Mesothelial cell of epicardium (in vitro differentiated cells): ENCODE measurements around the gene TYRO3. TPM values are rescaled to one million over a fixed set of nuclear protein-coding genes. Genes with fewer than 3 reads are reported as not detected.
"Not testable (repeated sequence)": the region's sequence is repeated elsewhere in the genome, so short reads cannot be mapped to it uniquely, and the experiment has no call there.

ENCODE experiments used
- DNase-seq, 2 experiments: peaks; one replicate each; pipeline ENCODE4 v3.0.0; 2021; ENCODE audit warnings: low spot score in 2 of 2; ENCODE audit not compliant: unreplicated experiment in 2 of 2
- H3K27ac Mint-ChIP-seq: 2 replicates; pipeline ENCODE4 v1.8.0; 2021; ENCODE audit warnings: mixed read lengths
- H3K27me3 Mint-ChIP-seq: 2 replicates; pipeline ENCODE4 v1.8.0; 2021; ENCODE audit warnings: low read depth, mixed read lengths
- H3K36me3 Mint-ChIP-seq: 2 replicates; pipeline ENCODE4 v1.8.0; 2021; ENCODE audit warnings: mixed read lengths
- H3K4me1 Mint-ChIP-seq: 2 replicates; pipeline ENCODE4 v1.8.0; 2021; ENCODE audit warnings: mixed read lengths
- H3K4me3 Mint-ChIP-seq: 2 replicates; pipeline ENCODE4 v1.8.0; 2021; ENCODE audit warnings: mild to moderate bottlenecking, moderate library complexity, mixed read lengths
- H3K9me3 Mint-ChIP-seq: 2 replicates; pipeline ENCODE4 v1.8.0; 2021; ENCODE audit warnings: mixed read lengths
- total RNA-seq: library from RNA; stranded (reverse); gene quantifications from 3 replicates; pipeline ENCODE4 v1.2.1, GENCODE V29; 2021
- TF ChIP-seq, protein P1 (sequence below): fragments of 200-600 bp; sonication (generic); IDR thresholded peaks from one replicate; pipeline ENCODE4 v1.5.0; 2021; ENCODE audit warnings: antibody characterized with exemption; ENCODE audit not compliant: unreplicated experiment

The TYRO3 gene
- total RNA-seq, 1 donor from 2014 or later = 94.4 TPM

DNA sequence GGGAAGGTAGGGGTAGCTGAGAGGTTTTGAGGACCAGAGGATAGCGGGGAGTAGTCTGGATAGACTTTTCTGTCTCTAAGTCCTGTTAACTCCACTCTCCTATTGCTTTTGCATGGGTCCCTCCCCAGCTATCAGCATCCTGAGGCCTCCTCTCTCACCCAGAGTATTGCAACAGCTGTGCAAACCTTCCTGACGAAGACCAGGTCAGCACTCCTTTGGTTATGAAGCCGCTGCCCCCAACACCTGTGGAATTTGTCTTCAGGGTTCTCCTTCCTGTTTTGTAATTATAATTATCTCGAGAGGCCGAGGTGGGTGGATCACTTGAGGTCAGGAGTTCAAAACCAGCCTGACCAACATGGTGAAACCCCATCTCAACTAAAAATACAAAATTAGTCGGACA lies 24.8 kb downstream of the TYRO3 start:
- Mint-ChIP-seq H3K9me3 (no peaks in the 10 kb centered on the region), H3K27me3 (no peaks in the 10 kb centered on the region), H3K4me1 (peaks cover 19% of the 10 kb centered on the region), H3K4me3 (no peak overlapping the region), H3K27ac (no peak overlapping the region), H3K36me3 (no peaks in the 10 kb centered on the region)
- TF ChIP-seq, protein P1, sequence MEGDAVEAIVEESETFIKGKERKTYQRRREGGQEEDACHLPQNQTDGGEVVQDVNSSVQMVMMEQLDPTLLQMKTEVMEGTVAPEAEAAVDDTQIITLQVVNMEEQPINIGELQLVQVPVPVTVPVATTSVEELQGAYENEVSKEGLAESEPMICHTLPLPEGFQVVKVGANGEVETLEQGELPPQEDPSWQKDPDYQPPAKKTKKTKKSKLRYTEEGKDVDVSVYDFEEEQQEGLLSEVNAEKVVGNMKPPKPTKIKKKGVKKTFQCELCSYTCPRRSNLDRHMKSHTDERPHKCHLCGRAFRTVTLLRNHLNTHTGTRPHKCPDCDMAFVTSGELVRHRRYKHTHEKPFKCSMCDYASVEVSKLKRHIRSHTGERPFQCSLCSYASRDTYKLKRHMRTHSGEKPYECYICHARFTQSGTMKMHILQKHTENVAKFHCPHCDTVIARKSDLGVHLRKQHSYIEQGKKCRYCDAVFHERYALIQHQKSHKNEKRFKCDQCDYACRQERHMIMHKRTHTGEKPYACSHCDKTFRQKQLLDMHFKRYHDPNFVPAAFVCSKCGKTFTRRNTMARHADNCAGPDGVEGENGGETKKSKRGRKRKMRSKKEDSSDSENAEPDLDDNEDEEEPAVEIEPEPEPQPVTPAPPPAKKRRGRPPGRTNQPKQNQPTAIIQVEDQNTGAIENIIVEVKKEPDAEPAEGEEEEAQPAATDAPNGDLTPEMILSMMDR = no peak
- DNase-seq = no peak

- Mint-ChIP-seq H3K4me3 (peak overlapping the region; percentile 68), H3K4me1 (peaks cover 27% of the 10 kb centered on the region), H3K9me3 (no peaks in the 10 kb centered on the region), H3K27ac (peak overlapping the region; percentile 94), H3K36me3 (no peaks in the 10 kb centered on the region), H3K27me3 (no peaks in the 10 kb centered on the region)
- TF ChIP-seq, protein P1 = no peak
- DNase-seq = no peak
Observed at GRCh38 chr15:41584636-41585126, 25.7 kb downstream of the TYRO3 start.

DNA sequence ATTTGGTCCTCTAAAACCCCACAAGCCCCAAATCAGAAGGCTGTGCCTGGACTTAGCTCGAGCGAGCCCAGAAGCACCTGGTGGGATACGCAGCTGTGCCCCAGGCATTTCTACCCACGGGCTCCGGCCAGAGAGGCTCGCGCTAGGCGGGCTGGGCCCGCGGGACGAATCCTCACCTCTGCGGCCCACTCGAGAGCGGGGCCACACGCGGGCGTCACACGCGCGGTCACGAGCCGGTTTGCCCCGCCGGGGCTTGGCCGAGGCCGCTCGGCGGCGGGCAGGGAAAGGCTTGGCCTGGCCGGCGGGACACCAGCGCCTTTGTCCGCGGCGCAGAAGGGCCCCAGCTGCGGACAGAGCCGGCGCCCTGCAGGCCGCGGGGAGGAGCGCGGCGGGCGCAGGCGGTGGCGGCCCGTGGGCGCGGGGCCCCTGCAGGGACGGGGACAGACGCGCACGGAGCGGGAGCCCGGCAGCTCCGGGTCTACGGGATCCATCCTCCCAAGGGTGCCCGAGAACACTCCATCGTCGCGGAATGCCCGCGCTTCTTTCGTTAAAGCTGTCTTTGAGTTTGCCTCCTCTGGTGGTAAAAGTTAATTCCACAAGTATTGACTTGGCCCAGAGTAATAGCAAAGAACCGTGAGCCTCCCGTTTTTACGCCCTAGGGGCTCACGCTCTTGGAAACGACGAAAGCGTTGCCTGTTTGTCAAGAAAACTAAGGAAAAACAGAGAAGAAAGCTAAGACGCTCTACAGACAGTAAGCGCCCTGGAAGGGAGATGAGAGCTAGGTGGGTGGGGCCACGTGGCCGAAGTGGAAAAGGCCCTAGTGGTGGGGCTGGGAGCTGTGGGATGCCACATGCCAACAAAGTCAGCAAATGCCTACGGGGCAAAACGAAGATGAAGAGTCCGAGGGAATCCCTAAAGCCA lies 26.4 kb downstream of the TYRO3 start:
- peak overlapping the region; percentile 95 for H3K27ac Mint-ChIP-seq

DNA sequence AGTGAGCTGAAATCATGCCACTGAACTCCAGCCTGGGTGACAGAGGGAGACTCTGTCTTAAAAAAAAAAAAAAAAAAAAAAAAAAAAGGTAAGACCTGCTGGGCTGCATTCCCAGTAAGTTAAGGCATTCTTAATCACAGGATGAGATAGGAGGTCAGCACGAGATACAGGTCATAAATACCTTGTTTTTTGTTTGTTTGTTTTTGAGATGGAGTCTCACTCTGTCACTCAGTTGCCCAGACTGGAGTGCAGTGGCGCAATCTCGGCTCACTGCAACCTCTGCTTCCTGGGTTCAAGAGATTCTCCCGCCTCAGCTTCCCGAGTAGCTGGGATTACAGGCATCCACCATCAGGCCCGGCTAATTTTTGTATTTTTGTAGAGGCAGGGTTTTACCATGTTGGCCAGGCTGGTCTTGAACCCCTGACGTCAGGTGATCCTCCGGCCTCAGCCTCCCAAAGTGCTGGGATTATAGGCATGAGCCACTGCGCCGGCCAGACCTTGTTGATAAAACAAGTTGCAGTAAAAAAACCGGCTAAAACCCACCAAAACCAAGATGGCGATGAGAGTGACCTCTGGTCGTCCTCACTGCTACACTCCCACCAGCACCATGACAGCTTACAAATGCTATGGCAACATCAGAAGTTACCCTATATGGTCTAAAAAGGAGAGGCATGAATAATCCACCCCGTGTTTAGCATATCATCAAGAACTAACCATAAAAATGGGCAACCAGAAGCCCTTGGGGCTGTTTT lies 27.7 kb downstream of the TYRO3 start:
- not testable (repeated sequence) for H3K4me3 Mint-ChIP-seq, H3K27me3 Mint-ChIP-seq, H3K36me3 Mint-ChIP-seq, DNase-seq, H3K9me3 Mint-ChIP-seq, H3K27ac Mint-ChIP-seq
- peaks cover 30% of the 10 kb centered on the region for H3K4me1 Mint-ChIP-seq

More for the DNA sequence above, 26.4 kb downstream of the TYRO3 start:
- Mint-ChIP-seq H3K9me3 (no peaks in the 10 kb centered on the region), H3K36me3 (no peaks in the 10 kb centered on the region), H3K27me3 (no peaks in the 10 kb centered on the region), H3K4me1 (peaks cover 35% of the 10 kb centered on the region), H3K4me3 (peak overlapping the region; percentile 72)
- TF ChIP-seq, protein P1 = no peak
- peak in 1 of 2 experiments; percentile 63 for DNase-seq

DNA sequence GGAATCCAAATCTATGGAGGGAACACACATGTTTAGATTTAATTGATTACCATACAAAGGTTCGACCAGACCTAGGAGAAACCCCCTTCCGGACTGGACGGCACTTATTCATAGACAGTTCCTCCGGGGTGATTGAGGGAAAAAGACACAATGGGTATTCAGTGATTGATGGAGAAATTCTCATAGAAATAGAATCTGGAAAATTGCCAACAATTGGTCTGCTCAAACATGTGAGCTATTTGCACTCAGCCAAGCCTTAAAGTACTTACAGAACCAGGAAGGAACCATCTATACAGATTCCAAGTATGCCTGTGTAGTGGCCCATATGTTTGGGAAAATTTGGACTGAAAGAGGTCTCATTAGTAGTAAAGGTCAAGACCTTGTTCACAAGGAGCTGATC lies 30.0 kb downstream of the TYRO3 start:
- not testable (repeated sequence) for H3K27me3 Mint-ChIP-seq, H3K36me3 Mint-ChIP-seq, H3K9me3 Mint-ChIP-seq, H3K4me3 Mint-ChIP-seq, DNase-seq
- Mint-ChIP-seq H3K4me1 (peaks cover 29% of the 10 kb centered on the region), H3K27ac (peak overlapping the region; percentile 93)

DNA sequence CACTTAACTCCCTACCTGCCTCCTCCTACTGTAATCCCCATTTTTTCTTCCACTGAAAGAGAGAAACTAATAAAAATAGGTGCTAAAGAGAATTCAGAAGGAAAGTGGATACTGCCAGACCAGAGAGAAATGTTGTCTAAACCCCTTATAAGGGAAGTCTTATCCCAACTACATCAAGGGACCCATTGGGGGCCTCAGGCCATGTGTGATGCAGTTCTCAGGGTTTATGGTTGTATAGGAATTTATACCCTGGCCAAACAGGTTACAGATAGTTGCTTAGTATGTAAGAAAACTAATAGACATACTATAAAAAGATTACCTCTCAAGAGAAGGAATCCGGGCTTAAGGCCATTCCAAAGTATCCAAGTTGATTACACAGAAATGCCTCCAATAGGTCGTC lies 30.6 kb downstream of the TYRO3 start:
- peaks cover 28% of the 10 kb centered on the region for H3K4me1 Mint-ChIP-seq

GRCh38 chr15:41591217-41591616 lies 32.2 kb downstream of the TYRO3 start:
- H3K27me3 Mint-ChIP-seq, H3K4me3 Mint-ChIP-seq, H3K27ac Mint-ChIP-seq, DNase-seq, H3K9me3 Mint-ChIP-seq, H3K36me3 Mint-ChIP-seq: not testable (repeated sequence)
- H3K4me1 Mint-ChIP-seq = peaks cover 20% of the 10 kb centered on the region

More for the DNA sequence above, 30.6 kb downstream of the TYRO3 start:
- not testable (repeated sequence) for H3K27me3 Mint-ChIP-seq, DNase-seq, H3K36me3 Mint-ChIP-seq, H3K4me3 Mint-ChIP-seq, H3K9me3 Mint-ChIP-seq
- H3K27ac Mint-ChIP-seq = peak overlapping the region; percentile 93

- peaks cover 20% of the 10 kb centered on the region for H3K4me1 Mint-ChIP-seq
- not testable (repeated sequence) for H3K27me3 Mint-ChIP-seq, H3K4me3 Mint-ChIP-seq, H3K27ac Mint-ChIP-seq, H3K36me3 Mint-ChIP-seq, DNase-seq, H3K9me3 Mint-ChIP-seq
Observed at GRCh38 chr15:41592718-41593117, 33.7 kb downstream of the TYRO3 start.
